AG09309 (cell line): Measurements from ENCODE around the gene SPRED2.

ENCODE experiments used
- DNase-seq: peaks from one replicate; pipeline ENCODE4 v3.0.0-alpha.2; 2010; ENCODE audit warnings: low read depth
- H3K4me3 ChIP-seq: 2 replicates; pipeline ENCODE4 v1.5.1; 2011; ENCODE audit warnings: mild to moderate bottlenecking, low read depth, low read length, moderate library complexity; ENCODE audit not compliant: control insufficient read depth
- TF ChIP-seq, protein P1 (sequence below): IDR thresholded peaks from 2 replicates; pipeline ENCODE4 v1.5.1; 2011; ENCODE audit warnings: mild to moderate bottlenecking, low read depth, low read length, inconsistent platforms; ENCODE audit not compliant: insufficient read depth, control insufficient read depth; ENCODE audit errors: missing control alignments

SPRED2 gene

DNA sequence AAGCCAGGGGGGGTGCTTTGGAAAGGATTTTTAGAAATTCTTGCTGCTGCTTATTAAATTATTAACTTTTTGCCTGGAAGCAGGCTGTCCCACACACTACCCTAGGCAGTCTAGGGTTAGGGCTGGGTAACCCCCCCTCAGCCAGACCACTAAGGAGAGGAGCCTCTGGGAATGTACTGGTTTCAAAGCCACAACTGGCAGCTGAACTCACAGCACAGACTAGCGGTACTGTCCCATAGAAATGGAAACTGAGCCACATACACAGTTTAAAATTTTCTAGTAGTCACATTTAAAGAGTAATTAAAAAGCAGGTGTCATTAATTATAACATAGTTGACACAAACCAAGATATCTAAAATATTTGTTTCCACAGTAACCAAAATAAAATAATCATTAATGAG, 50.1 kb downstream of the SPRED2 start:
- no peak overlapping the region for H3K4me3 ChIP-seq
- TF ChIP-seq, protein P1, sequence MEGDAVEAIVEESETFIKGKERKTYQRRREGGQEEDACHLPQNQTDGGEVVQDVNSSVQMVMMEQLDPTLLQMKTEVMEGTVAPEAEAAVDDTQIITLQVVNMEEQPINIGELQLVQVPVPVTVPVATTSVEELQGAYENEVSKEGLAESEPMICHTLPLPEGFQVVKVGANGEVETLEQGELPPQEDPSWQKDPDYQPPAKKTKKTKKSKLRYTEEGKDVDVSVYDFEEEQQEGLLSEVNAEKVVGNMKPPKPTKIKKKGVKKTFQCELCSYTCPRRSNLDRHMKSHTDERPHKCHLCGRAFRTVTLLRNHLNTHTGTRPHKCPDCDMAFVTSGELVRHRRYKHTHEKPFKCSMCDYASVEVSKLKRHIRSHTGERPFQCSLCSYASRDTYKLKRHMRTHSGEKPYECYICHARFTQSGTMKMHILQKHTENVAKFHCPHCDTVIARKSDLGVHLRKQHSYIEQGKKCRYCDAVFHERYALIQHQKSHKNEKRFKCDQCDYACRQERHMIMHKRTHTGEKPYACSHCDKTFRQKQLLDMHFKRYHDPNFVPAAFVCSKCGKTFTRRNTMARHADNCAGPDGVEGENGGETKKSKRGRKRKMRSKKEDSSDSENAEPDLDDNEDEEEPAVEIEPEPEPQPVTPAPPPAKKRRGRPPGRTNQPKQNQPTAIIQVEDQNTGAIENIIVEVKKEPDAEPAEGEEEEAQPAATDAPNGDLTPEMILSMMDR, result no peak
- DNase-seq, result no peak

DNA sequence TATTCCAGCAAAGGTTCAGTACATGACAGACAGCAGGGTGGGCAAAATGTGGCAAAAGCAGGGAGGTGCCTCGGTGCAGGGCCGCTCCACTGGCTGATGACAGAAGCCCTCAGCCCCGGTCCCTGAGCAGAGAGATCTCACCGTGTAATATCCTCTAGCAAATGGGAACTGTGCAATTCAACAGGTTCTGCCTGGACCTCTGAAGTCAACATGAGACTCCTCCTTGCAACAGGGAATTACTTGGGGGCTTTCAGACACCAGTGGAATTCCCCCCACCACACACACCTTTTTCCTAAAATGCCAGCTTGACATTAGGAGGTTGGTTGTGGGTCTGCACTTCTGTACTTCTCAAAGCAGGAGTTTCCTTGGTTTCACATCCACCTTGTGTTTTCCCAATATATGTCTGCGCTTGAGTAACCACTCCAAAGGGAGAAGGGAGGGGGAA, 50.8 kb downstream of the SPRED2 start:
- H3K4me3 ChIP-seq, result no peak overlapping the region
- TF ChIP-seq, protein P1, result no peak
- DNase-seq, result no peak

DNA sequence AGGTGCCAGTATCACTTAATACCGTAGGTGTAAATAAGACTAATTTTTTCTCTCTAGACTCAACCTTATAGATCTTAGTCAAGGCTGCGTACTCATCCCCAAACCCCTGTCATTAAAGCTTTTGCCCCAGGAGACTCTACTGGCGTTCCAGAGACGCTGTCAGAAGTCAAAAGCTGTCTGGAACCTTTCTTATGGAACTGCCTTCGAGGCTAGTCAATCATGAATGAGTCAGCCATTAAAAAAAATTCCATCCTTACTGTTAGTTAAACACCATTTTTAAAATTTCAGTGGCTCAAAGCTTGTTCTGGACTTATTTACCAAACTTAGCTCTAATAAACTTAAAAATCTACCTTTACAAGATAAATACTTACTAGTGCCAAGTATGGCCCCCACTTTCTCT, 52.1 kb downstream of the SPRED2 start:
- TF ChIP-seq, protein P1, result no peak
- H3K4me3 ChIP-seq, result no peak overlapping the region
- DNase-seq, result no peak

DNA sequence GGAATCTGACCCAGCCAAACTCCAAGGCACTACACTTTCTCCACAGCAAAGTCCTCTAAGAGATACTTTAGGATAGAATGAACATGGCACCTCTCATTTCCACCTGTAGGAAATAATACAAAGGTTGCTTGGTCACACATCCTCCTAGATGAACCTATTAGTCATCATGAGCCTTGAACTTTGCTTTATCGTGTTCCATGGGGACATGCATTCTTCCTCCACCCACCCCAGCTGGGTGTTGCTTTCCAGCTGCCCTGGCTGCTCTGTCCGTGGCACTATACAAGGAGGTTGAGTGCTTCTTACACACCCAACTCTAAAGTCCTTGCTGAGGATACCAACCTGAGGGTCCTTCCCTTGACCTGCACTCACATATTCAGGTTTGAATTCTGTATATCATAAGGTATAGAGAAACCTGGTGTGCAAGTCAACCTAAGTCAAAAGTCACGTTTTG, 52.7 kb downstream of the SPRED2 start:
- TF ChIP-seq, protein P1, result no peak
- no peak overlapping the region for H3K4me3 ChIP-seq
- no peak for DNase-seq

DNA sequence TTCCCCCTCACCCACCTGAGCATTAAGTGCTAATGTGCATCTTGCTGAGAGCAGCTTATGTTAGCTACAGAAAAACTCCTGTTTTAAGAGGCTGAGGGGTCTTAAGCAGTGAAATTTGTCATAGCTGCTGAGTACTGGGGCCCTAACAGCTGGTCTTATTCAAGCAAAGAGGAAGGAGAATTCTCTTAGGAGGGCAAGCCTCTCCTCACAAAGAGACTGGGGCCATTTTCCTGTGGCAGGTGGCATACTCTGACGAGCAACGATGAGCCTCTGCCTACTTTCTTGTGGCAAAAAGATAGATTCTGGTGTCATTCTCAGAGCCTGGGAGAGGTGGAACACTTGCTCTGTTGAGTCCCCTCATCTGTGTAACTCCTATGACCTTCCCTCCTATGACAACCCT, 53.2 kb downstream of the SPRED2 start:
- DNase-seq, result no peak
- TF ChIP-seq, protein P1, result no peak
- H3K4me3 ChIP-seq, result no peak overlapping the region

DNA sequence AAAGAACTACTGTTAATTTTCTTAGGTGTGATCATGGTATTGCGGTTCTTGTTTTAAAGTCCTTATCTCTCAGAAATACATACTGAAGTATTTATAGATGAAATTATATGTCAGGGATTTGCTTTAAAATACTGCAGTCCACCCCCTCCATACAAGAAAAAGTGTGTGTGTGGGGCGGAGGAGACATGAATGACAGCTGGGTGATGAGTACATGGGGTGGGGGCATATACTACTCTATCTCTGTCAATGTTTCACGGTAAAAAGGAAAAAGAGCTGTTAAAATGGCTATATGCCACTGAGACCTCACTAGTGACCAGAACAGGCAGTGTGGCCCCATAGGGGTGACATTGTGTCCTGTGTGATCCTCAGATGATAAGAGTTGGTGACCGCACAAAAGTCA, 54.1 kb downstream of the SPRED2 start:
- TF ChIP-seq, protein P1, result no peak
- no peak overlapping the region for H3K4me3 ChIP-seq
- DNase-seq, result no peak
